ENCODE data around the gene DCST1. TPM values are rescaled to one million over a fixed set of nuclear protein-coding genes. Genes with fewer than 3 reads are reported as not detected.

The DCST1 gene
- total and polyA plus RNA-seq, 2 of the 13 experiments (the other 11 are each of a cell fraction or from before 2014, with no cell fraction given): 0.04 TPM; not detected in 1

DNA sequence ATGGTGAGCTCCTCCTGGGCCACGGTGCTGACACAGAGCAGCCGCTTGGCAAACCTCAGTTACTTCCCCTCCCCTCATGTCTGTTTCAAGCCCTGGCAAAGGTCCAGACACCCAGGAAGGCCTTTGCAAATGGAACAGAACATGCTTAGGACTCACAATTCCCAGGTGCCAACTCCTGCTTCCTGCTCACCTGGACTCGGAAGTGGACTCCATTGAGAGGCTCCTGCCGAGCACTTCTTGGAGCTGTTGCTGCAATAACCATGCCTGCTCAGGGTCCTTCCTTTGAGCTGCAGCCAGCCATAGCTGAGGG is 10.7 kb upstream of the DCST1 start:
- H3K27me3 ChIP-seq (ENCODE audit: control insufficient read depth in 1 of 2, insufficient read depth in 2 of 2, low read length in 2 of 2): no peaks in the 10 kb centered on the region
- no peaks in the 10 kb centered on the region for H3K79me2 ChIP-seq (ENCODE audit: insufficient read depth, low read length)
- intact Hi-C loops (cut with micrococcal nuclease; ENCODE audit: unreplicated experiment) (no loop called here), in situ Hi-C loops (cut with HindIII; ENCODE audit: extremely low pct_ligation_motif_present, low pct_unique_long_range_greater_than_20kb) (no loop called here)
- peak overlapping the region; percentile 65 for H3K4me2 ChIP-seq (ENCODE audit: low read depth, low read length)
- ChIA-PET CTCF (ENCODE audit: low intra/inter-chr PET ratio, low total read pairs) (no interaction called here), POLR2A (interaction anchor here (1.0 to 2.5 kb wide), 6 partner anchors 16 to 52 kb away, joined by 3 to 11 read pairs (median 4); partner anchors contain the start of gene SHC1)
- no peaks in the 10 kb centered on the region for H3K9me3 ChIP-seq (ENCODE audit: low read length)
- WGBS (ENCODE audit: low lambda C conversion rate): 0% methylated on average over 4 of the region's 4 CpGs
- peak; percentile 58 for ATAC-seq
- peak overlapping the region in 1 of 3 experiments; percentile 30; a peak in 1 of 6 replicates for H3K4me3 ChIP-seq (replicated peaks in 1 of 3; ENCODE audit: insufficient read depth in 1 of 3, low read depth in 2 of 3, low read length in 3 of 3)
- BruUV-seq (replicated peaks): no TSS peak
- H3K27ac ChIP-seq (ENCODE audit: extremely low read length, insufficient read depth, low read length): no peak overlapping the region
- H4K20me1 ChIP-seq (ENCODE audit: insufficient read depth, low read length): no peaks in the 10 kb centered on the region
- H3K36me3 ChIP-seq (replicated peaks in 1 of 2; ENCODE audit: control insufficient read depth in 1 of 2, insufficient read depth in 2 of 2, low read length in 2 of 2): no peaks in the 10 kb centered on the region
- DNase-seq (ENCODE audit: low spot score): no peak
- TF ChIP-seq ZEB1 (IDR thresholded peaks at IDR 0.05; ENCODE audit: insufficient replicate concordance, low read depth) (peak; percentile 84), GATAD2A (CRISPR knock-in tag; IDR thresholded peaks at IDR 0.05) (peak; percentile 32; the same call in 1 of the 2 replicates), SRY (CRISPR knock-in tag; IDR thresholded peaks at IDR 0.05) (no peak), HDAC1 (CRISPR knock-in tag; IDR thresholded peaks at IDR 0.05) (0 out of 2 replicates have a peak, but pooled peaks have one; percentile 21), ZNF354B (CRISPR knock-in tag; IDR thresholded peaks at IDR 0.05) (no peak), SOX6 (IDR thresholded peaks at IDR 0.05) (no peak), SOX6 (CRISPR knock-in tag; IDR thresholded peaks at IDR 0.05) (peak; percentile 30), KDM5B (CRISPR knock-in tag; IDR thresholded peaks at IDR 0.05; ENCODE audit: borderline replicate concordance) (no peak), ZNF331 (CRISPR knock-in tag; IDR thresholded peaks at IDR 0.05) (0 out of 2 replicates have a peak, but pooled peaks have one; percentile 25), ZNF790 (CRISPR knock-in tag; IDR thresholded peaks at IDR 0.05; ENCODE audit: borderline replicate concordance) (no peak), ELF1 (CRISPR knock-in tag; IDR thresholded peaks at IDR 0.05) (peak; percentile 42; the same call in 1 of the 2 replicates)
- TF ChIP-seq, protein P1, sequence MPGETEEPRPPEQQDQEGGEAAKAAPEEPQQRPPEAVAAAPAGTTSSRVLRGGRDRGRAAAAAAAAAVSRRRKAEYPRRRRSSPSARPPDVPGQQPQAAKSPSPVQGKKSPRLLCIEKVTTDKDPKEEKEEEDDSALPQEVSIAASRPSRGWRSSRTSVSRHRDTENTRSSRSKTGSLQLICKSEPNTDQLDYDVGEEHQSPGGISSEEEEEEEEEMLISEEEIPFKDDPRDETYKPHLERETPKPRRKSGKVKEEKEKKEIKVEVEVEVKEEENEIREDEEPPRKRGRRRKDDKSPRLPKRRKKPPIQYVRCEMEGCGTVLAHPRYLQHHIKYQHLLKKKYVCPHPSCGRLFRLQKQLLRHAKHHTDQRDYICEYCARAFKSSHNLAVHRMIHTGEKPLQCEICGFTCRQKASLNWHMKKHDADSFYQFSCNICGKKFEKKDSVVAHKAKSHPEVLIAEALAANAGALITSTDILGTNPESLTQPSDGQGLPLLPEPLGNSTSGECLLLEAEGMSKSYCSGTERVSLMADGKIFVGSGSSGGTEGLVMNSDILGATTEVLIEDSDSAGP (CRISPR knock-in tag; IDR thresholded peaks at IDR 0.05; ENCODE audit: borderline replicate concordance): peak; percentile 23; the same call in 1 of the 2 replicates
- TF ChIP-seq, protein P2, sequence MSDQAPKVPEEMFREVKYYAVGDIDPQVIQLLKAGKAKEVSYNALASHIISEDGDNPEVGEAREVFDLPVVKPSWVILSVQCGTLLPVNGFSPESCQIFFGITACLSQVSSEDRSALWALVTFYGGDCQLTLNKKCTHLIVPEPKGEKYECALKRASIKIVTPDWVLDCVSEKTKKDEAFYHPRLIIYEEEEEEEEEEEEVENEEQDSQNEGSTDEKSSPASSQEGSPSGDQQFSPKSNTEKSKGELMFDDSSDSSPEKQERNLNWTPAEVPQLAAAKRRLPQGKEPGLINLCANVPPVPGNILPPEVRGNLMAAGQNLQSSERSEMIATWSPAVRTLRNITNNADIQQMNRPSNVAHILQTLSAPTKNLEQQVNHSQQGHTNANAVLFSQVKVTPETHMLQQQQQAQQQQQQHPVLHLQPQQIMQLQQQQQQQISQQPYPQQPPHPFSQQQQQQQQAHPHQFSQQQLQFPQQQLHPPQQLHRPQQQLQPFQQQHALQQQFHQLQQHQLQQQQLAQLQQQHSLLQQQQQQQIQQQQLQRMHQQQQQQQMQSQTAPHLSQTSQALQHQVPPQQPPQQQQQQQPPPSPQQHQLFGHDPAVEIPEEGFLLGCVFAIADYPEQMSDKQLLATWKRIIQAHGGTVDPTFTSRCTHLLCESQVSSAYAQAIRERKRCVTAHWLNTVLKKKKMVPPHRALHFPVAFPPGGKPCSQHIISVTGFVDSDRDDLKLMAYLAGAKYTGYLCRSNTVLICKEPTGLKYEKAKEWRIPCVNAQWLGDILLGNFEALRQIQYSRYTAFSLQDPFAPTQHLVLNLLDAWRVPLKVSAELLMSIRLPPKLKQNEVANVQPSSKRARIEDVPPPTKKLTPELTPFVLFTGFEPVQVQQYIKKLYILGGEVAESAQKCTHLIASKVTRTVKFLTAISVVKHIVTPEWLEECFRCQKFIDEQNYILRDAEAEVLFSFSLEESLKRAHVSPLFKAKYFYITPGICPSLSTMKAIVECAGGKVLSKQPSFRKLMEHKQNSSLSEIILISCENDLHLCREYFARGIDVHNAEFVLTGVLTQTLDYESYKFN (CRISPR knock-in tag; conservative IDR thresholded peaks at IDR 0.05): 0 out of 2 replicates have a peak, but pooled peaks have one; percentile 27
- TF ChIP-seq, protein P3, sequence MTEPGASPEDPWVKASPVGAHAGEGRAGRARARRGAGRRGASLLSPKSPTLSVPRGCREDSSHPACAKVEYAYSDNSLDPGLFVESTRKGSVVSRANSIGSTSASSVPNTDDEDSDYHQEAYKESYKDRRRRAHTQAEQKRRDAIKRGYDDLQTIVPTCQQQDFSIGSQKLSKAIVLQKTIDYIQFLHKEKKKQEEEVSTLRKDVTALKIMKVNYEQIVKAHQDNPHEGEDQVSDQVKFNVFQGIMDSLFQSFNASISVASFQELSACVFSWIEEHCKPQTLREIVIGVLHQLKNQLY (CRISPR knock-in tag; IDR thresholded peaks at IDR 0.05): no peak
- peaks cover 64% of the 10 kb centered on the region for H3K4me1 ChIP-seq (ENCODE audit: insufficient read depth, low read length)
- H2AFZ ChIP-seq (ENCODE audit: low read length): no peak overlapping the region
- H3K9ac ChIP-seq (ENCODE audit: insufficient read depth, low read depth, low read length): no peak overlapping the region; the same call in 1 of the 2 replicates
- peak; percentile 71 for FAIRE-seq
